ENCODE results near the gene COL27A1. TPM values are rescaled to one million over a fixed set of nuclear protein-coding genes. Genes with fewer than 3 reads are reported as not detected.

Gene COL27A1
- polyA plus RNA-seq, 1 of the 3 experiments (the other 2 are of a cell fraction) = 8.7 TPM

- H3K9me3 ChIP-seq = no peaks in the 10 kb centered on the region
- no peaks in the 10 kb centered on the region for H4K20me1 ChIP-seq (ENCODE audit: insufficient read depth)
- H3K4me1 ChIP-seq (ENCODE audit: control insufficient read depth in 1 of 2, insufficient read depth in 2 of 2, low read depth in 1 of 2, low read length in 1 of 2) = peaks cover 5 to 7% of the 10 kb centered on the region in 2 experiments; a peak in 1 of 4 replicates
- no peaks in the 10 kb centered on the region for H3K9me2 ChIP-seq
- ChIA-PET CTCF (interaction anchor here (1.0 to 14.0 kb wide), 7 partner anchors 12 to 415 kb away, joined by 3 to 187 read pairs (median 4); no protein-coding TSS in a partner anchor), POLR2A (no interaction called here)
- H3K27me3 ChIP-seq (ENCODE audit: insufficient read depth) = peaks cover 7% of the 10 kb centered on the region
- H3F3A ChIP-seq (replicated peaks; ENCODE audit: insufficient read depth) = no peaks in the 10 kb centered on the region
- H2AFZ ChIP-seq (ENCODE audit: low read depth) = no peak overlapping the region
- 93% methylated on average over 3 of the region's 5 CpGs for WGBS (ENCODE audit: low lambda C conversion rate)
- no peaks in the 10 kb centered on the region for H3K36me3 ChIP-seq (replicated peaks in 1 of 2; ENCODE audit: control insufficient read depth in 1 of 2, insufficient read depth in 2 of 2, low read length in 1 of 2)
- DNase-seq = no peak
- no peak overlapping the region for H3K4me2 ChIP-seq
- no peak overlapping the region for H3K4me3 ChIP-seq (ENCODE audit: low read depth in 2 of 2, low read length in 1 of 2)
- no peak overlapping the region for H3K9ac ChIP-seq
- TF ChIP-seq GATA2 (CRISPR knock-in tag; IDR thresholded peaks at IDR 0.05) (no peak), SIN3A (IDR thresholded peaks at IDR 0.05; ENCODE audit: borderline replicate concordance, low read depth, low read length) (no peak), POLR2AphosphoS5 (IDR thresholded peaks at IDR 0.05; ENCODE audit: low read depth, low read length) (no peak), EZH2phosphoT487 (IDR thresholded peaks at IDR 0.05; ENCODE audit: borderline replicate concordance, low read depth) (no peak)
- H3K27ac ChIP-seq (ENCODE audit: low read depth in 2 of 2, low read length in 1 of 2) = no peak overlapping the region
- peaks cover 1% of the 10 kb centered on the region; the same call in 1 of the 2 replicates for H3K79me2 ChIP-seq (ENCODE audit: insufficient read depth)
Observed at GRCh38 chr9:114151426-114151956, 3.8 kb upstream of the COL27A1 start.

DNA sequence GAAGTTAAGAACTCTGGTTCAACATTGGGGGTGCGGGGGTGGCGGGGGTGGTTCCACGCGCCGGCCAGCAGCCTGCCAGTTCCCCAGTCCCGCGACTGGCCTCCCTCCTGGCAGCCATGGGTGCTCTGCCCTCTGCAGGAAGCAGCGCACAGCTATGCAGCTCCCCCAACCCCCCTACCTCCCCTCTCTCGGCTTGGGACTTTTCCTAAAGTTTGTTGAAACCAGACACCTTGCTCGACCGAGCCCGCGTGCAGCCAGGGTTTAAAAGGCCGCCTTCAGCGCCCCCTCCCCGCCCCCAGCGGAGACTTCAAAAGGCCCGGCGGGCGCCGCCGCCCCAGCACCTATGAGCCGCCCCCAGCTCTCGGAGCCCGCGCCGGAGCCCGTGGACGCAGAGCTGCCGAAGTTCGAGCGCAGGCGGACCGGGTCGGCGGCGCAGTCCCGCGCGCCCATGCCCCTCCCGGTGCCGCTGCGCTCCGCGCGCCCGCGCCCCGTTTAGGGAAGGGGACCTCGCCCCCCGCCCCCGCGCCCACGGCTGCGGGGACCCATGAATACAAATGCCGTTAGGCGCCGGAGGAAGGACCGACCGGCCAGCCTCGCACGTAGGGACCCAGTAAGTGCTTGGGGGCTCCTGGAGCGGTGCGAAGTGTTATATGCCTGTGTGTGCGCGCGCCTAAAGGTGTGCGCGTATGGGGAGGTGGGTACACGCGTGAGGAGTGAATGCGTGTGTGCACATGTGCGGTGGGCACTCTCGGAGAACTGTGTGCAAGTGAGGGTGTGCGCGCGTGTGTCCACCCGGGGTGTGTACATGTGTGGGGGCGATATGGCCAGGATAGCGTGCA lies 1.4 kb upstream of the COL27A1 start:
- Histone ChIP-seq H3K9ac (no peak overlapping the region), H3K36me3 (replicated peaks in 1 of 2; ENCODE audit: control insufficient read depth in 1 of 2, insufficient read depth in 2 of 2, low read length in 1 of 2) (no peaks in the 10 kb centered on the region), H3K9me3 (no peaks in the 10 kb centered on the region), H3K4me1 (ENCODE audit: control insufficient read depth in 1 of 2, insufficient read depth in 2 of 2, low read depth in 1 of 2, low read length in 1 of 2) (peaks cover 5 to 8% of the 10 kb centered on the region in 2 experiments; a peak in 2 of 4 replicates), H3K4me3 (ENCODE audit: low read depth in 2 of 2, low read length in 1 of 2) (peak overlapping the region; percentile 39 to 61), H3K9me2 (no peaks in the 10 kb centered on the region), H2AFZ (ENCODE audit: low read depth) (peak overlapping the region; percentile 51; the same call in 1 of the 2 replicates), H3K27ac (ENCODE audit: low read depth in 2 of 2, low read length in 1 of 2) (no peak overlapping the region), H4K20me1 (ENCODE audit: insufficient read depth) (0 out of 2 replicates have a peak, but pooled peaks cover 7% of the 10 kb centered on the region), H3F3A (replicated peaks; ENCODE audit: insufficient read depth) (peaks cover 3% of the 10 kb centered on the region), H3K27me3 (ENCODE audit: insufficient read depth) (peaks cover 5% of the 10 kb centered on the region; the same call in 1 of the 2 replicates), H3K4me2 (peak overlapping the region; percentile 91), H3K79me2 (ENCODE audit: insufficient read depth) (peaks cover 15% of the 10 kb centered on the region; the same call in 1 of the 2 replicates)
- ChIA-PET CTCF (interaction anchor here (0.8 to 14.0 kb wide), 32 partner anchors 10 to 160 kb away, joined by 3 to 187 read pairs (median 8); partner anchors contain the start of gene AMBP), POLR2A (no interaction called here)
- DNase-seq = peak; percentile 68
- WGBS (ENCODE audit: low lambda C conversion rate) = 4% methylated on average over 30 of the region's 80 CpGs
- no peak for TF ChIP-seq USF1 (IDR thresholded peaks at IDR 0.05; ENCODE audit: borderline replicate concordance, low read depth)
- TF ChIP-seq, protein P1, sequence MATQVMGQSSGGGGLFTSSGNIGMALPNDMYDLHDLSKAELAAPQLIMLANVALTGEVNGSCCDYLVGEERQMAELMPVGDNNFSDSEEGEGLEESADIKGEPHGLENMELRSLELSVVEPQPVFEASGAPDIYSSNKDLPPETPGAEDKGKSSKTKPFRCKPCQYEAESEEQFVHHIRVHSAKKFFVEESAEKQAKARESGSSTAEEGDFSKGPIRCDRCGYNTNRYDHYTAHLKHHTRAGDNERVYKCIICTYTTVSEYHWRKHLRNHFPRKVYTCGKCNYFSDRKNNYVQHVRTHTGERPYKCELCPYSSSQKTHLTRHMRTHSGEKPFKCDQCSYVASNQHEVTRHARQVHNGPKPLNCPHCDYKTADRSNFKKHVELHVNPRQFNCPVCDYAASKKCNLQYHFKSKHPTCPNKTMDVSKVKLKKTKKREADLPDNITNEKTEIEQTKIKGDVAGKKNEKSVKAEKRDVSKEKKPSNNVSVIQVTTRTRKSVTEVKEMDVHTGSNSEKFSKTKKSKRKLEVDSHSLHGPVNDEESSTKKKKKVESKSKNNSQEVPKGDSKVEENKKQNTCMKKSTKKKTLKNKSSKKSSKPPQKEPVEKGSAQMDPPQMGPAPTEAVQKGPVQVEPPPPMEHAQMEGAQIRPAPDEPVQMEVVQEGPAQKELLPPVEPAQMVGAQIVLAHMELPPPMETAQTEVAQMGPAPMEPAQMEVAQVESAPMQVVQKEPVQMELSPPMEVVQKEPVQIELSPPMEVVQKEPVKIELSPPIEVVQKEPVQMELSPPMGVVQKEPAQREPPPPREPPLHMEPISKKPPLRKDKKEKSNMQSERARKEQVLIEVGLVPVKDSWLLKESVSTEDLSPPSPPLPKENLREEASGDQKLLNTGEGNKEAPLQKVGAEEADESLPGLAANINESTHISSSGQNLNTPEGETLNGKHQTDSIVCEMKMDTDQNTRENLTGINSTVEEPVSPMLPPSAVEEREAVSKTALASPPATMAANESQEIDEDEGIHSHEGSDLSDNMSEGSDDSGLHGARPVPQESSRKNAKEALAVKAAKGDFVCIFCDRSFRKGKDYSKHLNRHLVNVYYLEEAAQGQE (IDR thresholded peaks at IDR 0.05; ENCODE audit: low read depth, low read length) = no peak
- TF ChIP-seq NRF1 (IDR thresholded peaks at IDR 0.05; ENCODE audit: low read depth, low read length) = no peak
- no peak for TF ChIP-seq EZH2phosphoT487 (IDR thresholded peaks at IDR 0.05; ENCODE audit: borderline replicate concordance, low read depth)
- TF ChIP-seq FOXJ3 (CRISPR knock-in tag; IDR thresholded peaks at IDR 0.05) = no peak
- TF ChIP-seq CTCF (IDR thresholded peaks at IDR 0.05) = peak; percentile 58
- TF ChIP-seq CHD2 (IDR thresholded peaks at IDR 0.05; ENCODE audit: low read length, partially characterized antibody) = no peak
- TF ChIP-seq RCOR1 (IDR thresholded peaks at IDR 0.05; ENCODE audit: low read length) = no peak
- TF ChIP-seq USF2 (IDR thresholded peaks at IDR 0.05; ENCODE audit: borderline replicate concordance, low read depth, low read length) = no peak
- no peak for TF ChIP-seq POLR2AphosphoS5 (IDR thresholded peaks at IDR 0.05; ENCODE audit: low read depth, low read length)
- no peak for TF ChIP-seq TCF12 (IDR thresholded peaks at IDR 0.05)
- no peak for TF ChIP-seq RXRA (IDR thresholded peaks at IDR 0.05; ENCODE audit: borderline replicate concordance, low read depth)
- no peak for TF ChIP-seq FOXM1 (IDR thresholded peaks at IDR 0.05; ENCODE audit: low read depth)
- no peak for TF ChIP-seq JUND (IDR thresholded peaks at IDR 0.05)
- no peak for TF ChIP-seq SIN3A (IDR thresholded peaks at IDR 0.05; ENCODE audit: borderline replicate concordance, low read depth, low read length)
- no peak for TF ChIP-seq TAF1 (IDR thresholded peaks at IDR 0.05; ENCODE audit: borderline replicate concordance, low read depth, low read length)
- TF ChIP-seq GATA2 (CRISPR knock-in tag; IDR thresholded peaks at IDR 0.05) = no peak
